Liver (tissue), 9 donors: Measurements from ENCODE around the gene HEATR5A. TPM values are rescaled to one million over a fixed set of nuclear protein-coding genes. Genes with fewer than 3 reads are reported as not detected.
A peak's percentile ranks its signal among the peaks of the same experiment; 100 is the strongest.
"Not testable (repeated sequence)": the region's sequence is repeated elsewhere in the genome, so short reads cannot be mapped to it uniquely, and the experiment has no call there.

Experiments used
- DNase-seq: peaks from one replicate; pipeline ENCODE4 v3.0.0-alpha.2; 2017; ENCODE audit warnings: low spot score
- H3K27ac ChIP-seq, 2 donors: one replicate each; pipeline ENCODE4 v1.7.0; 2013; ENCODE audit warnings: inconsistent platforms in 2 of 2, low read length in 2 of 2, control low read depth in 1 of 2, low read depth in 1 of 2, mild to moderate bottlenecking in 1 of 2
- H3K27me3 ChIP-seq, 4 donors: one replicate each; pipeline versions ENCODE4 v1.6.1 to v1.7.0; 2013; ENCODE audit warnings: low read length in 3 of 4, inconsistent platforms in 1 of 4, mild to moderate bottlenecking in 1 of 4, moderate library complexity in 1 of 4; ENCODE audit not compliant: control insufficient read depth in 4 of 4, insufficient read depth in 4 of 4
- H3K36me3 ChIP-seq, 4 donors: one replicate each; pipeline versions ENCODE4 v1.6.1 to v1.7.0; 2013; ENCODE audit warnings: low read length in 3 of 4, mild to moderate bottlenecking in 3 of 4, low read depth in 1 of 4, moderate library complexity in 1 of 4; ENCODE audit not compliant: control insufficient read depth in 4 of 4, insufficient read depth in 3 of 4
- H3K4me1 ChIP-seq, 4 donors: one replicate each; pipeline versions ENCODE4 v1.6.1 to v1.7.0; 2013; ENCODE audit warnings: low read length in 3 of 4, mild to moderate bottlenecking in 3 of 4, moderate library complexity in 1 of 4; ENCODE audit not compliant: control insufficient read depth in 4 of 4, insufficient read depth in 4 of 4
- H3K4me3 ChIP-seq, 3 donors: one replicate each; pipeline versions ENCODE4 v1.6.1 to v1.7.0; 2013; ENCODE audit warnings: low read length in 3 of 3, control low read depth in 1 of 3, low read depth in 1 of 3, mild to moderate bottlenecking in 1 of 3
- H3K9ac ChIP-seq, 2 donors: one replicate each; pipeline ENCODE4 v1.7.0; 2013; ENCODE audit warnings: low read length in 2 of 2, mild to moderate bottlenecking in 2 of 2, moderate library complexity in 2 of 2, control low read depth in 1 of 2, low read depth in 1 of 2
- H3K9me3 ChIP-seq, 4 donors: one replicate each; pipeline versions ENCODE4 v1.6.1 to v1.7.0; 2013; ENCODE audit warnings: low read length in 3 of 4; ENCODE audit not compliant: control insufficient read depth in 4 of 4
- EGR1 ChIP-seq, 2 donors: IDR thresholded peaks; 2 replicates each; pipeline ENCODE4 v1.6.1; 2016 to 2018; ENCODE audit warnings: antibody characterized with exemption in 2 of 2, low read depth in 2 of 2
- FOXA1 ChIP-seq: IDR thresholded peaks from 2 replicates; pipeline ENCODE4 v1.6.1; 2016; ENCODE audit warnings: antibody characterized with exemption
- FOXA2 ChIP-seq: IDR thresholded peaks from 2 replicates; pipeline ENCODE4 v1.6.1; 2016; ENCODE audit warnings: antibody characterized with exemption
- GABPA ChIP-seq, 2 donors: IDR thresholded peaks in 1 of 2; conservative IDR thresholded peaks in 1 of 2; 2 replicates each; pipeline ENCODE4 v1.6.1; 2016; ENCODE audit warnings: antibody characterized with exemption in 2 of 2, mild to moderate bottlenecking in 1 of 2, moderate library complexity in 1 of 2
- HNF4A ChIP-seq, 2 donors: conservative IDR thresholded peaks; 2 replicates each; pipeline ENCODE4 v1.6.1; 2016; ENCODE audit warnings: antibody characterized with exemption in 2 of 2, mild to moderate bottlenecking in 2 of 2
- HNF4G ChIP-seq: IDR thresholded peaks from 2 replicates; pipeline ENCODE4 v1.6.1; 2016; ENCODE audit warnings: antibody characterized with exemption
- JUND ChIP-seq, 2 donors: IDR thresholded peaks; 2 replicates each; pipeline ENCODE4 v1.6.1; 2016; ENCODE audit warnings: antibody characterized with exemption in 2 of 2
- NR2F2 ChIP-seq: IDR thresholded peaks from 2 replicates; pipeline ENCODE4 v1.6.1; 2016; ENCODE audit warnings: antibody characterized with exemption
- RAD21 ChIP-seq, 2 donors: IDR thresholded peaks; 2 replicates each; pipeline ENCODE4 v1.6.1; 2016; ENCODE audit warnings: antibody characterized with exemption in 2 of 2, mild to moderate bottlenecking in 2 of 2
- RXRA ChIP-seq, 2 donors: IDR thresholded peaks; 2 replicates each; pipeline ENCODE4 v1.6.1; 2017 to 2018; ENCODE audit warnings: antibody characterized with exemption in 2 of 2, mild to moderate bottlenecking in 1 of 2
- SP1 ChIP-seq: IDR thresholded peaks from 2 replicates; pipeline ENCODE4 v1.6.1; 2018; ENCODE audit warnings: antibody characterized with exemption, mild to moderate bottlenecking
- TAF1 ChIP-seq: conservative IDR thresholded peaks from 2 replicates; pipeline ENCODE4 v1.6.1; 2016; ENCODE audit warnings: antibody characterized with exemption, mild to moderate bottlenecking
- YY1 ChIP-seq: IDR thresholded peaks from 2 replicates; pipeline ENCODE4 v1.6.1; 2016; ENCODE audit warnings: antibody characterized with exemption, mild to moderate bottlenecking
- WGBS: extraction: QIAGEN DNeasy Blood & Tissue Kit; methylation state at CpG from one replicate; pipeline ENCODE4 v1.1.7; 2013; 5-methylcytosine and 5-hydroxymethylcytosine counted together
- polyA plus RNA-seq, 2 donors: library from polyadenylated mRNA; stranded (reverse) in 1 of 2; unstranded in 1 of 2; fragments of 200-250 nt in 1 of 2; fragments of >200 nt in 1 of 2; fragmentation: Nextera tagmentation in 1 of 2; extraction: Ambion mirVana in 1 of 2; gene quantifications; one replicate each; pipeline versions ENCODE4 v1.2.1 to v1.2.3, GENCODE V29; 2013 to 2015
- total RNA-seq, 2 donors: library from RNA; depleted of rRNA; stranded (reverse); fragments of >200 nt; gene quantifications; one replicate each; pipeline ENCODE4 v1.2.3, GENCODE V29; 2014
- TF ChIP-seq, protein P1 (sequence below): IDR thresholded peaks from 2 replicates; pipeline ENCODE4 v1.6.1; 2016; ENCODE audit warnings: antibody characterized with exemption, mild to moderate bottlenecking
- TF ChIP-seq, protein P2 (sequence below): IDR thresholded peaks from 2 replicates; pipeline ENCODE4 v1.6.1; 2016; ENCODE audit warnings: antibody characterized with exemption
- TF ChIP-seq, protein P3 (sequence below): IDR thresholded peaks from 2 replicates; pipeline ENCODE4 v1.6.1; 2016; ENCODE audit warnings: antibody characterized with exemption
- TF ChIP-seq, protein P4 (sequence below): IDR thresholded peaks from 2 replicates; pipeline ENCODE4 v1.6.1; 2016; ENCODE audit warnings: antibody characterized with exemption
- donor health status: healthy.
- donor health status: healthy.
- donor health status: healthy.
- donor health status: healthy.
- donor health status: healthy.

Gene HEATR5A
- total and polyA plus RNA-seq, 4 donors = 7.3 to 22.8 (median 10.1) TPM

DNA sequence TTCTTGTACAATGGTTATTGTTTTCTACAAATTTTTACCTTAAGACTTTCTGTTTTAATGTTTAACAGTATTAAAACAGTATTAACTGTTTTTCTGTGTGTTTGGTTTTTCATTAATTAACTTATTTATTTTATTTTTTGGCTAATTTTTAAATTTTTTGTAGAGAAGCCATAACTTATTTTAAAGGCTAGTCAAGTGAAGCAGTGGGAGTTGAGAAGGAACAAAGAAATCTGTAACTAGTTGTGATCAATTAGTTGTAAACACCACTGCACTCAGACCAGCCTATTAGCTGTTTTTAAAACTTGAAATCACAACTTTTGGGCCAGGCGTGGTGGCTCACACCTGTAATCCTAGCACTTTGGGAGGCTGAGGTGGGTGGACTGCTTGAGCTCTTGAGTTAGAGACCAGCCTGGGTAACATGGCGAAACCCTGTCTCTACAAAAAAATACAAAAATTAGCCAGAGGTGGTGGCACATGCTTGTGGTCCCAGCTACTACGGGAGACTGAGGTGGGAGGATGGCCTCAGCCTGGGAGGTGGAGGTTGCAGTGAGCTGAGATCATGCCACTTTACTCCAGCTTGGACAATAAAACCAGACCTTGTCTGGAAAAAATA is 161.8 kb downstream of the HEATR5A start:
- no peaks in the 10 kb centered on the region for H3K9me3 ChIP-seq
- peak; percentile 2 for TF ChIP-seq TAF1
- TF ChIP-seq, protein P1, sequence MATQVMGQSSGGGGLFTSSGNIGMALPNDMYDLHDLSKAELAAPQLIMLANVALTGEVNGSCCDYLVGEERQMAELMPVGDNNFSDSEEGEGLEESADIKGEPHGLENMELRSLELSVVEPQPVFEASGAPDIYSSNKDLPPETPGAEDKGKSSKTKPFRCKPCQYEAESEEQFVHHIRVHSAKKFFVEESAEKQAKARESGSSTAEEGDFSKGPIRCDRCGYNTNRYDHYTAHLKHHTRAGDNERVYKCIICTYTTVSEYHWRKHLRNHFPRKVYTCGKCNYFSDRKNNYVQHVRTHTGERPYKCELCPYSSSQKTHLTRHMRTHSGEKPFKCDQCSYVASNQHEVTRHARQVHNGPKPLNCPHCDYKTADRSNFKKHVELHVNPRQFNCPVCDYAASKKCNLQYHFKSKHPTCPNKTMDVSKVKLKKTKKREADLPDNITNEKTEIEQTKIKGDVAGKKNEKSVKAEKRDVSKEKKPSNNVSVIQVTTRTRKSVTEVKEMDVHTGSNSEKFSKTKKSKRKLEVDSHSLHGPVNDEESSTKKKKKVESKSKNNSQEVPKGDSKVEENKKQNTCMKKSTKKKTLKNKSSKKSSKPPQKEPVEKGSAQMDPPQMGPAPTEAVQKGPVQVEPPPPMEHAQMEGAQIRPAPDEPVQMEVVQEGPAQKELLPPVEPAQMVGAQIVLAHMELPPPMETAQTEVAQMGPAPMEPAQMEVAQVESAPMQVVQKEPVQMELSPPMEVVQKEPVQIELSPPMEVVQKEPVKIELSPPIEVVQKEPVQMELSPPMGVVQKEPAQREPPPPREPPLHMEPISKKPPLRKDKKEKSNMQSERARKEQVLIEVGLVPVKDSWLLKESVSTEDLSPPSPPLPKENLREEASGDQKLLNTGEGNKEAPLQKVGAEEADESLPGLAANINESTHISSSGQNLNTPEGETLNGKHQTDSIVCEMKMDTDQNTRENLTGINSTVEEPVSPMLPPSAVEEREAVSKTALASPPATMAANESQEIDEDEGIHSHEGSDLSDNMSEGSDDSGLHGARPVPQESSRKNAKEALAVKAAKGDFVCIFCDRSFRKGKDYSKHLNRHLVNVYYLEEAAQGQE = no peak
- H3K27me3 ChIP-seq = no peaks in the 10 kb centered on the region
- H3K4me1 ChIP-seq = peaks cover 11 to 41% (median 30%) of the 10 kb centered on the region in 4 donors
- peak overlapping the region; percentile 79 for H3K27ac ChIP-seq
- no peak overlapping the region for H3K4me3 ChIP-seq
- no peaks in the 10 kb centered on the region for H3K36me3 ChIP-seq
- 88% methylated on average over 3 of the region's 3 CpGs for WGBS
- DNase-seq = no peak
- H3K9ac ChIP-seq = peak overlapping the region in 1 of 2 donors; percentile 36

DNA sequence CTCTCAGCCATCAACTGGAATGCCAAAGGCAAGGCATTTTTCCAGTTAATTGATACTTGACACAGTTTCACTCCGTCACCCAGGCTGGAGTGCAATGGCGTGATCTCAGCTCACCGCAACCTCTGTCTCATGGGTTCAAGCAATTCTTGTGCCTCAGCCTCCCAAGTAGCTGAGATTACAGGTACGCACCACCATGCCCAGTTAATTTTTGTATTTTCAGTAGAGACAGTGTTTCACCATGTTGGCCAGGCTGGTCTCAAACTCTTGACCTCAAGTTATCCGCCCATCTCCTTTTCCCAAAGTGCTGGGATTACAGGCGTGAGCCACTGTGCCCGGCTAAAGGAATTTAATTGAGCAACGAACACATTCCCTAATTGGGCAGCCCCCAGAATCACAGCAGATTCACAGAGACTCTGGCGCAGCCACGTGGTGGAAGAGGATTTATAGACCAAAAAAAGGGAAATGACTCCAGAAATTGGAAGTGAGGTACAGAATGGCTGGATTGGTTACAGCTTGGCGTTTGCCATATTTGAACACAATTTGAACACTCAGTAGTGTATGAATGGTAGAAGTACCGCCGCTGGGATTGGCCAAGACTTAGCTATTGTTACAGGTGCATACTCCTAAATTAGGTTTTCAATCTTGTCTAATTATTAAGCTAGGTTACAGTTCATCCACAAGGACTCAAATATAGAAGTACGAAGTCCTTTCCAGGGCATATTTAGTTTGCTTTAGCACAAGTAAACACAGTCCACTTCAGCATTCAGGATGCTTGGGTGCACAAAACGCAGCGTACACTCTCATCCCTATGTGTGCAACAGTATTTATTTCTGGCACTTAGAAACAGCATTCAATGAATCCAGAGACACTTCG is 162.6 kb downstream of the HEATR5A start:
- H3K4me3 ChIP-seq, H3K27me3 ChIP-seq, H3K36me3 ChIP-seq, H3K9me3 ChIP-seq, DNase-seq: not testable (repeated sequence)
- peak in 1 of 2 donors; percentile 39 for TF ChIP-seq GABPA (IDR thresholded peaks at IDR 0.05 in 1 of 2, conservative IDR thresholded peaks at IDR 0.05 in 1 of 2)
- TF ChIP-seq RAD21 (IDR thresholded peaks at IDR 0.05) = peak; percentile 56 to 61
- TF ChIP-seq, protein P2, sequence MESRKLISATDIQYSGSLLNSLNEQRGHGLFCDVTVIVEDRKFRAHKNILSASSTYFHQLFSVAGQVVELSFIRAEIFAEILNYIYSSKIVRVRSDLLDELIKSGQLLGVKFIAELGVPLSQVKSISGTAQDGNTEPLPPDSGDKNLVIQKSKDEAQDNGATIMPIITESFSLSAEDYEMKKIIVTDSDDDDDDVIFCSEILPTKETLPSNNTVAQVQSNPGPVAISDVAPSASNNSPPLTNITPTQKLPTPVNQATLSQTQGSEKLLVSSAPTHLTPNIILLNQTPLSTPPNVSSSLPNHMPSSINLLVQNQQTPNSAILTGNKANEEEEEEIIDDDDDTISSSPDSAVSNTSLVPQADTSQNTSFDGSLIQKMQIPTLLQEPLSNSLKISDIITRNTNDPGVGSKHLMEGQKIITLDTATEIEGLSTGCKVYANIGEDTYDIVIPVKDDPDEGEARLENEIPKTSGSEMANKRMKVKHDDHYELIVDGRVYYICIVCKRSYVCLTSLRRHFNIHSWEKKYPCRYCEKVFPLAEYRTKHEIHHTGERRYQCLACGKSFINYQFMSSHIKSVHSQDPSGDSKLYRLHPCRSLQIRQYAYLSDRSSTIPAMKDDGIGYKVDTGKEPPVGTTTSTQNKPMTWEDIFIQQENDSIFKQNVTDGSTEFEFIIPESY = peak; percentile 95
- TF ChIP-seq SP1 = peak; percentile 98
- peak; percentile 90 to 94 for TF ChIP-seq RXRA (IDR thresholded peaks at IDR 0.05)
- peak; percentile 96 for TF ChIP-seq FOXA2
- peak; percentile 67 for TF ChIP-seq NR2F2
- TF ChIP-seq, protein P3, sequence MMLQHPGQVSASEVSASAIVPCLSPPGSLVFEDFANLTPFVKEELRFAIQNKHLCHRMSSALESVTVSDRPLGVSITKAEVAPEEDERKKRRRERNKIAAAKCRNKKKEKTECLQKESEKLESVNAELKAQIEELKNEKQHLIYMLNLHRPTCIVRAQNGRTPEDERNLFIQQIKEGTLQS = peak; percentile 54
- TF ChIP-seq HNF4G = peak; percentile 96
- TF ChIP-seq, protein P1 = peak; percentile 93
- TF ChIP-seq TAF1 = peak; percentile 95
- peak; percentile 97 for TF ChIP-seq FOXA1
- peak; percentile 19 to 36 for TF ChIP-seq EGR1 (IDR thresholded peaks at IDR 0.05; ENCODE audit: low read depth in 2 of 2)
- peak; percentile 98 to 99 for TF ChIP-seq HNF4A (conservative IDR thresholded peaks at IDR 0.05)
- TF ChIP-seq JUND (IDR thresholded peaks at IDR 0.05) = peak; percentile 80 to 97
- TF ChIP-seq, protein P4, sequence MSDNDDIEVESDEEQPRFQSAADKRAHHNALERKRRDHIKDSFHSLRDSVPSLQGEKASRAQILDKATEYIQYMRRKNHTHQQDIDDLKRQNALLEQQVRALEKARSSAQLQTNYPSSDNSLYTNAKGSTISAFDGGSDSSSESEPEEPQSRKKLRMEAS = peak; percentile 68
- peak; percentile 89 for TF ChIP-seq YY1
- peak overlapping the region; percentile 79 for H3K27ac ChIP-seq
- H3K4me1 ChIP-seq = peaks cover 11 to 34% (median 23%) of the 10 kb centered on the region in 4 donors
- 47% methylated on average over 17 of the region's 17 CpGs for WGBS
- peak overlapping the region in 1 of 2 donors; percentile 36 for H3K9ac ChIP-seq
